Astrocyte of the spinal cord (primary cell): Measurements from ENCODE around the gene RALGAPA1.

Experiments
- DNase-seq: peaks from one replicate; pipeline ENCODE4 v3.0.0; 2011; ENCODE audit warnings: low read depth, low spot score
- H3K4me3 ChIP-seq: 2 replicates; pipeline ENCODE4 v1.5.1; 2011; ENCODE audit warnings: low read depth, mild to moderate bottlenecking, low read length, moderate library complexity
- CTCF ChIP-seq: IDR thresholded peaks from 2 replicates; pipeline ENCODE4 v1.5.1; 2012; ENCODE audit warnings: low read depth, mild to moderate bottlenecking, low read length, inconsistent platforms
- in situ Hi-C: cut with HindIII; loops from 2 replicates; pipeline ENCODE4 v1.10.0; 2017; ENCODE audit warnings: low sequenced_read_pairs

Gene RALGAPA1

GRCh38 chr14:35526962-35527361 lies 282.1 kb downstream of the RALGAPA1 start:
- no peak for TF ChIP-seq CTCF
- DNase-seq: no peak
- in situ Hi-C loops: no loop called here
- no peak overlapping the region for H3K4me3 ChIP-seq

- no peak for TF ChIP-seq CTCF
- H3K4me3 ChIP-seq: no peak overlapping the region
- in situ Hi-C loops: no loop called here
- DNase-seq: no peak
Measured at GRCh38 chr14:35525695-35526094, 283.4 kb downstream of the RALGAPA1 start.

GRCh38 chr14:35519986-35520385 lies 289.1 kb downstream of the RALGAPA1 start:
- in situ Hi-C loops: no loop called here
- no peak for DNase-seq
- H3K4me3 ChIP-seq: no peak overlapping the region
- no peak for TF ChIP-seq CTCF

- no peak for TF ChIP-seq CTCF
- in situ Hi-C loops: no loop called here
- no peak for DNase-seq
- H3K4me3 ChIP-seq: no peak overlapping the region
Measured at GRCh38 chr14:35515916-35516315, 293.2 kb downstream of the RALGAPA1 start.

- in situ Hi-C loops: no loop called here
- no peak for DNase-seq
- H3K4me3 ChIP-seq: no peak overlapping the region
- TF ChIP-seq CTCF: no peak
Measured at GRCh38 chr14:35512765-35513164, 296.3 kb downstream of the RALGAPA1 start.

- H3K4me3 ChIP-seq: no peak overlapping the region
- in situ Hi-C loops: no loop called here
- DNase-seq: no peak
- TF ChIP-seq CTCF: no peak
Measured at GRCh38 chr14:35509846-35510245, 299.2 kb downstream of the RALGAPA1 start.

- no peak for TF ChIP-seq CTCF
- peak; percentile 3 for DNase-seq
- in situ Hi-C loops: no loop called here
Measured at GRCh38 chr14:35506927-35507326, 302.2 kb downstream of the RALGAPA1 start.

More at GRCh38 chr14:35506927-35507326, 302.2 kb downstream of the RALGAPA1 start:
- H3K4me3 ChIP-seq: no peak overlapping the region
